Activated CD8-positive, alpha-beta memory T cell treated with anti-CD3 and anti-CD28 coated beads, Interleukin-2, amount 50 U/mL, for 1 hour (primary cell): Measurements from ENCODE around the gene PA2G4.
"Not testable (repeated sequence)": the region's sequence is repeated elsewhere in the genome, so short reads cannot be mapped to it uniquely, and the experiment has no call there.

Source experiments
- DNase-seq: peaks from one replicate; pipeline ENCODE4 v3.0.0-alpha.2; 2020; ENCODE audit errors: extremely low read depth

The PA2G4 gene

GRCh38 chr12:56152756-56153677 lies 48.7 kb downstream of the PA2G4 start:
- DNase-seq = no peak

GRCh38 chr12:56153678-56154065 lies 49.3 kb downstream of the PA2G4 start:
- no peak for DNase-seq

- no peak for DNase-seq
Measured at GRCh38 chr12:56154246-56154771, 50.0 kb downstream of the PA2G4 start.

GRCh38 chr12:56154818-56155217 lies 50.5 kb downstream of the PA2G4 start:
- DNase-seq = no peak

- no peak for DNase-seq
Measured at GRCh38 chr12:56155256-56155845, 51.0 kb downstream of the PA2G4 start.

- DNase-seq = not testable (repeated sequence)
Measured at GRCh38 chr12:56156464-56157200, 52.3 kb downstream of the PA2G4 start.

GRCh38 chr12:56157201-56158028 lies 53.1 kb downstream of the PA2G4 start:
- no peak for DNase-seq

GRCh38 chr12:56158029-56158925 lies 53.9 kb downstream of the PA2G4 start, which contains the start of gene MYL6:
TSS of gene MYL6 (plus strand) at chr12:56158359. CDS start at chr12:56158402, 43 bp downstream.
- DNase-seq = peak; percentile 97

- DNase-seq = no peak
Measured at GRCh38 chr12:56158926-56159461, 54.6 kb downstream of the PA2G4 start.

GRCh38 chr12:56159482-56160192 lies 55.3 kb downstream of the PA2G4 start:
- no peak for DNase-seq

GRCh38 chr12:56160193-56160763 lies 55.9 kb downstream of the PA2G4 start:
- DNase-seq = no peak

- no peak for DNase-seq
Measured at GRCh38 chr12:56160894-56161689, 56.7 kb downstream of the PA2G4 start.

- no peak for DNase-seq
Measured at GRCh38 chr12:56161690-56162351, 57.5 kb downstream of the PA2G4 start.

GRCh38 chr12:56162468-56163290 lies 58.3 kb downstream of the PA2G4 start:
- no peak for DNase-seq
